ENCODE data around the gene GRPEL1.
"Not testable (repeated sequence)": the region's sequence is repeated elsewhere in the genome, so short reads cannot be mapped to it uniquely, and the experiment has no call there.

Gene GRPEL1

DNA sequence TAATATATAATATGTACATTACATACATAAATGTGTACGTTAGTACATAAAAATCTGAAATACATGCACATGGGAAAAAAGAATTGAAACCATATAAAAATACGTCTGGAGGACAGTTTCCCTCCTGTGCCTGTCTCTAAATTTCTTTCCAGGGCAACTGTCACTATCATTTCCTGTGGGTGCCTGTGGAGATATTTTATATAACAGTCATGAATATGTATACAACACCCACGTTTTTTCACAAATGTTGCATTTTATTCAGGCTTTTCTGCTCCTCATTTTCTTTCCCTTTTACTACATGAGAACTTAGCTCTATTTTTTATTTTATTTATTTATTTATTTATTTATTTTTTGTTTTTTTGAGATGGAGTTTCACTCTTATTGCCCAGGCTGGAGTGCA lies 24.2 kb upstream of the GRPEL1 start:
- no peak for DNase-seq (ENCODE audit: low read depth in 2 of 2)

DNA sequence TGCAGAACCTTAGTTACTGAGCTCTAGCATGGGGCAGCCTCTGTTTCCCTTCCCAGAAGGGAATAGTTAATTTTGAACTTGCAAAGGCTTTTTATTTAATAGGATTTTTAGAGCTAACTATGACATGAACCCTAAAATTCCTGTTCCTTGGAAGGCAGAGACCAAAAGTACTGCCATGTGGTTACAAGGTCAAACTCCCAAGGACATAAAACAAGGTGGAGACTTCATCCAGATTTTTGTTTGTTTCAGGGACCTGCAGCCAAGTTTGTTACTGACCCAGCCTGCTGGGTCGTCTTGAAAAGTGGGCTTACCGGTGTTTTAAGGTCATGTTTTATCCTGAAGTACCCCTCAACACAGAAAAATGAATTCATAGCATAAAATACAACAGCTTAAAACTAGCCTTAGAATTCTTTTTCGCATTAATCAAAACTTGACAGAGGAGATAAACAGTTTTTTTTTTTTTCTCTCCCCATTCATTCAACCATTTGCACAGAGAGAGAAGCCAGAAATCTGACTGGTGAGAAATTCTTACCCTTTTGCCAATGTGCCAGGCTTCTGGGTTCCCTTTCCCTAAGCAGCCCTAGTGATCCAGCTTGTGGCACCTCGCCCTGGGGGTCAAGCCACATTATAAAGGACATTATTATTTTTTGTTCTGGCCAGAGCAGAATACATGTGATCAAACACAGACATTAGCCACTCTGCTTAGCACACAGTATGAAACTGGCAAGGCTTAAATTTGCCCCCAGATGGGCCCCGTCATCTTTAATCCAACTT lies 21.5 kb upstream of the GRPEL1 start:
- DNase-seq (ENCODE audit: low read depth in 2 of 2) = no peak

DNA sequence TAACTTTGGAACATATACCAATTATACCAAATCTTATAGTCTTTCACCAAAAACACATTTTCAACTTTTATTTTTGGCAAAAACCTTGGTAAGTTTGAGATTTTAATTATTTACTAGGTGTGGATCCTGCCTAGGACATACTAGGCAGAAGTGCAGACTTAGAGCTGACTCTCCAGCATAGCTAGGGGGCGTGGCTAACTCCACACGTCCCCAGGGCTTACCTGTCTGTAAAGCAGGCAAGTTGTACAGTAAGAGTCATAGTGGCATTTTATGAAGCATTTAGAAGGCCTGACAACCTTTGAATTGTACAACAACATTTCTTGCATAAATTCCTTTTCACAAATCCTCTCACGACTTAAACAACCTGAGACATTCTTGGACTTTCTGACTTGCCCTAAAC lies 19.2 kb upstream of the GRPEL1 start:
- no peak for DNase-seq (ENCODE audit: low read depth in 2 of 2)

DNA sequence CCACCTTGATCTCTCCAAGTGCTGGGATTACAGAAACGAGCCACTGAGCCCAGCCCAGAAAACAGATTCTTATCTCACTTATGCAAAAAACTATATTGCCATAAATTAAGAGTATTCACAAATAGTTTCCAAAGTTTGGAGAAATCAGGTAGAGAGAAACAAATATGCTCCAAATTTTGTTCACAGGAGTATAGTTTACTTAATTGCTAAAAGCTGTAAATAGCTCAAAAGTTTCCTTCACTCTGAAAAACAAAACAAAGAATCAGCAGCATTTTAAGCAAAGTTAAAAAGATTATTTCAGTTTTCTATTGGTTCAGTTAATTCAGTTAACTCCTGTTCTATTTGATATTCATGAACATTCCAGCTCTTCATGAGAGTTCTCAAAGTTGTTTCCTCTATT lies 18.5 kb upstream of the GRPEL1 start:
- no peak for DNase-seq (ENCODE audit: low read depth in 2 of 2)

DNA sequence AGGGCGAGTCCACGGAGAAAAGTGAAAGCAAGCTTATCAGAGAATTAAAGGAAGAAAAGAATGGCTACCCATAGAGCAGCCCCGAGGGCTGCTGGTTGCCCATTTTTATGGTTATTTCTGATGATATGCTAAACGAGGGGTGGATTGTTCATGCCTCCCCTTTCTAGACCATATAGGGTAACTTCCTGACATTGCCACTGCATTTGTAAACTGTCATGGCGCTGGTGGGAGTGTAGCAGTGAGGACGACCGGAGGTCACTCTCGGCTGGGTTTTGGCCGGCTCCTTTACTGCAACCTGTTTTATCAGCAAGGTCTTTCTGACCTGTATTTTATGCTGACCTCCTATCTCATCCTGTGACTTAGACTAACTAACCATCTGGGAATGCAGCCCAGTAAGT lies 16.7 kb upstream of the GRPEL1 start:
- not testable (repeated sequence) for DNase-seq (ENCODE audit: low read depth in 2 of 2)

DNA sequence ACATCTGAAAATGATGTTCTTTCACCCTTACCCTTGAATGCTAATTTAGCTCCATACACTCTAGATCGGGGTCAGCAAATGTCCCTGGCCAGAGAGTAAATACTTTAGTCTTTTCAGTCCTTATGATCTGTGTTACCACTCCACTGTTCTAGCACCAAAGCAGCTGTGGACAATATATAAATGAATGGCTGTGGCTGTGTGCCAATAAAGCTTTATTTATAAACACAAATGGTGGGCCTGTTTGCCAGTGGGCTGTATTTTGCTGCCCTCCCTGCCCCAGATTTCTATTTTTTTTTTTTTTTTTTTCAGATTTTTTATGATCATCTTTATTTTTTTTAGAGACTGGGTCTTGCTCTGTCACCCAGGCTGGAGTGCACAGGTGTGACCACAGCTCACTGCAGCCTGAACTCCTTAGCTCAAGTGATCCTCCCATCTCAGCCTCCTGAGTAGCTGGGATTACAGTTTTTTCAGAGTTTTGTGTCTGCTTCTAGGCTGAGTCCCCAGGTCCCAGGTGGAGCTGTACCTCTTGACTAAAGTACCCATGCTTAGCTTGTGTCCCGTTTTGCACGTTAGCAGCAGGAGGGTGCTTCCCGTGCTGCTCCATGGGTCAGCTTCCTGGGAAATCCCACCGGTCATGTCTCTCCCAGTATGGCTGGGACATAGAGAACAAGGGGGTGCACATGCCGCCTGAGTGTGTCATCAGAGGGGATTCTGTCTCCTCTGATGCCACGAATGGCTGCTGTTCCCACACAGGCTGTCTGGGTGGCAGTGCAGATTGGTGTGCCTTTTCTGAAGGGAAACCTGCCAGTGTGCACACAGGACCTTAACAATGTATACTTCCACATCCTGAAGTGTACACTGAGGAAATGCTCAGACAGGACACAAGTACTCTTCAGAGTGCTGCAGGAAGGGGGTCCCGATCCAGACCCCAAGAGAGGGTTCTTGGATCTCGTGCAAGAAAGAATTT lies 16.0 kb upstream of the GRPEL1 start:
- DNase-seq (ENCODE audit: low read depth in 2 of 2) = no peak

DNA sequence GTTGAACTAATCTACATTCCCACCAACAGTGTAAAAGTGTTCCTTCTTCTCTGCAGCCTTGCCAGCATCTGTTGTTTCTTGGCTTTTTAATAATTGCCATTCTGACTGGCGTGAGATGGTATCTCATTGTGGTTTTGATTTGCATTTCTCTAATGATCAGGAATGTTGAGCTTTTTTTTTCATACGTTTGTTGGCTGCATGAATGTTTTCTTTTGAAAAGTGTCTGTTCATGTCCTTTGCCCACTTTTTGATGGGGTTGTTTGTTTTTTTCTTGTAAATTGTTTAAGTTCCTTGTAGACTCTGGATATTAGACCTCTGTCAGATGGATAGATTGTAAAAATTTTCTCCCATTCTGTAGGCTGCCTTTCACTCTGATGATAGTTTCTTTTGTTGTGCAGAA lies 12.0 kb upstream of the GRPEL1 start:
- DNase-seq (ENCODE audit: low read depth in 2 of 2) = not testable (repeated sequence)

DNA sequence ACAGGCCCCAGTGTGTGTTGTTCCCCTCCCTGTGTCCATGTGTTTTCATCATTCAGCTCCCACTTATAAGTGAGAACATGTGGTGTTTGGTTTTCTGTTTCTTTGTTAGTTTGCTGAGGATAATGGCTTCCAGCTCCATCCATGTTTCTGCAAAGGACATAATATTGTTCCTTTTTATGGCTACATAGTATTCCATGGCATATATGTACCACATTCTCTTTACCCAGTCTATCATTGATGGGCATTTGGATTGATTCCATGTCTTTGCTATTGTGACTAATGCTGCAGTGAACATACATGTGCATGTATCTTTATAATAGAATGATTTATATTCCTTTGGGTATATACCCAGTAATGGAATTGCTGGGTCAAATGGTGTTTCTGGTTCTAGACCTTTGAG lies 11.6 kb upstream of the GRPEL1 start:
- DNase-seq (ENCODE audit: low read depth in 2 of 2) = not testable (repeated sequence)

DNA sequence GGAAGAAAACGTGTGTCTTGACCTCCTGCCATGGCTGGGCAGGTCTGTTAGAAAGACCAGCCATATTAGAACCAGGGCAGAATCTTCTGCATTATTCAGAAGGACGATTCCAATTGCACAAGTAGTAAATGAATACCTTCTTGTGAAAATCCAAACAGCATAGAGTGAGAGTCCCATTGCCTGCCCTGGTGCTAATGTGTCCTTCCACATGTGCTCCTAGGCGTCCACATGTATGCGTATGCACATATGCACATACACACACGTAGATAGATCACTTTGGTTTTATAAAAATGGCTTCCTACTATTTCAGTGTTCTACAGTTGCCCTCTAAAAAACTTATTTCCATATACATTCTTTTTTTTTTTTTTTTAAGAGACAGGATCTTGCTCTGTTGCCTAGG lies 10.2 kb upstream of the GRPEL1 start:
- DNase-seq (ENCODE audit: low read depth in 2 of 2) = no peak

DNA sequence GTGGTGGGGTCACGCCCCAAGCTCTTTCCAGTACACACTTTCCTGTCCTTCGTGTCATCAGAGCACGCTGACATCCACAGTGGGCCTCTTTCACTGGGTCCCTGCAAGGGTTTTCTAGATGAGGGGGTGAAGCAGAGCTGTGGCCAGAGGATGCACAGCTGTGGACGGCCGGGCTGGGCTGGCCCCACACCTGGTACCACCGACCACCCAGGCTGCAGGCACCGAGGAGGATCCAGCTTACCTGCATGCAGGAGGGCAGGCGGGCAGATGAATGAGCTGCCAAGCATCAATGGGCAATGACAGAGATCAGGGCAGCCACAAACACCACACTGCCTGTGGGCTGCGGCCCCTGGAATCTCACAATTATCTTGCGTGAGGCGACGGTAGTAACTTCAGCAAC lies 9.5 kb upstream of the GRPEL1 start:
- DNase-seq (ENCODE audit: low read depth in 2 of 2) = no peak

DNA sequence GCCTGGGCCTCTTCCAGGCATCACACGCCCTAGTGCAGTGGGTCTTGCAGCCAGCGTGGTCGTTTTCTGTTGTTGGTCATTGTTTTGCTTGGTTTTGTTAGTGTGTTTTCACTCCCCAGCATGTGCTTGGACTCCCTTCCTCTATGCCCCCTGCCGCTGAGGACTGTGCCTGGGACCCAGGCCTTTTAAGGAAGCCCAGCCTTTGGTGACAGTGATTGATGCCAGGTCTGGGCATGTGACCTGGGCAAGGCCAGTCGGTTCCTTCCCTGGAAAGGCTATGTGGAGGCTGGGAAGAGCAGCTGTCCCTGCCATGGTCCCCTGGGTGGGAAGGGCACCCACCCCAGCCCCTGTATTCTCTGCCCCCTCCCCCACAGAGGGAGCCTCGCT lies 8.8 kb upstream of the GRPEL1 start:
- no peak for DNase-seq (ENCODE audit: low read depth in 2 of 2)

DNA sequence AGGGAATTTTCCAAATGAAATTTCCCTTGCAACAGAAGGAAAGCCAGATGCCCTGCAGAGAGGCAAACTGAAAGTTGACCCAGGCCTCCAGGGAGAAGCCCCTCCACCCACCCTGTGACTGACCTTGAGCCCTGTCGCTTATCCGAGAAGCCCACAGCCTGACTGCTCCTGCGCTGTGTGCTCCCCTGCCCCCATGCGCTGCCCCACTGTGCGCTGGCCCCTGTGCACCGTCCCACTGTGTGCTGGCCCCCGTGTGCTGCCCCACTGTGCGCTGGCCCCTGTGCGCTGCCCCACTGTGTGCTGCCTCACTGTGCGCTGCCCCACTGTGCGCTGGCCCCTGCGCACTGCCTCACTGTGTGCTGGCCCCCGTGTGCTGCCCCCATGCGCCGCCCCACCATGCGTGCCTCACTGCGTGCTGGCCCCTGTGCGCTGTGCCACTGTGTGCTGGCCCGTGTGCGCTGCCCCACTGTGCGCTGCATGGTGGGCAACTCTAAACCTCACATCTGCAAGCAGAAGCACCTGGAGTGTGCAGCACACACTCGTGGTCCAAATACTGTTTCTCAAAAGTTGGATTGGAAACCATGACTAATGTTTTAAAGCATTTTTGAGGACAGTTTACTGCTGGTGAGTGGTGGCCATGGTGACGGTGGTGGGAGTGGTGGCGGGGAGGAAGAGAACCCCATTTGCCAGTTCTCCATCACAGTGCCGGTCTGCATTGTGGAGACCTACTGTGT lies 8.3 kb upstream of the GRPEL1 start:
- no peak for DNase-seq (ENCODE audit: low read depth in 2 of 2)

DNA sequence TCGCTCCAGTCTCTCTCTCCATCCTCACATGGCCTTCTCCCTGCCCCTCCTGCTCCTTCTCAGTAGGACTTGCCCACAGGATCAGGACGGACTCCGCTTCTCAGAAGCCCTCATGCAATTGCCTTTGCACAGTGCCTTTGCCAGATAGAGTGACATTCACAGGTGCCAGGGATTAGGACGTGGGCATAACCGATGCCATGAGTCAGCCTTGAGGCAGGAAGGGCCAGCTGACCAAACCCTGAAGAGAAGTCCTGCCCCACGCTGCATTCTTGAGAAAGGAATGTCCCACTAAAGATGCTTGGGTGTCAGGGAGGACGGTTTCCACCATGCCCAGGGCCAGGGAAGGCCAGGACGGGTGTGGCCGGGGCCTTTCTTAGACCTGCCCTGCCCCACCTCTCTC lies 6.6 kb upstream of the GRPEL1 start:
- no peak for DNase-seq (ENCODE audit: low read depth in 2 of 2)

DNA sequence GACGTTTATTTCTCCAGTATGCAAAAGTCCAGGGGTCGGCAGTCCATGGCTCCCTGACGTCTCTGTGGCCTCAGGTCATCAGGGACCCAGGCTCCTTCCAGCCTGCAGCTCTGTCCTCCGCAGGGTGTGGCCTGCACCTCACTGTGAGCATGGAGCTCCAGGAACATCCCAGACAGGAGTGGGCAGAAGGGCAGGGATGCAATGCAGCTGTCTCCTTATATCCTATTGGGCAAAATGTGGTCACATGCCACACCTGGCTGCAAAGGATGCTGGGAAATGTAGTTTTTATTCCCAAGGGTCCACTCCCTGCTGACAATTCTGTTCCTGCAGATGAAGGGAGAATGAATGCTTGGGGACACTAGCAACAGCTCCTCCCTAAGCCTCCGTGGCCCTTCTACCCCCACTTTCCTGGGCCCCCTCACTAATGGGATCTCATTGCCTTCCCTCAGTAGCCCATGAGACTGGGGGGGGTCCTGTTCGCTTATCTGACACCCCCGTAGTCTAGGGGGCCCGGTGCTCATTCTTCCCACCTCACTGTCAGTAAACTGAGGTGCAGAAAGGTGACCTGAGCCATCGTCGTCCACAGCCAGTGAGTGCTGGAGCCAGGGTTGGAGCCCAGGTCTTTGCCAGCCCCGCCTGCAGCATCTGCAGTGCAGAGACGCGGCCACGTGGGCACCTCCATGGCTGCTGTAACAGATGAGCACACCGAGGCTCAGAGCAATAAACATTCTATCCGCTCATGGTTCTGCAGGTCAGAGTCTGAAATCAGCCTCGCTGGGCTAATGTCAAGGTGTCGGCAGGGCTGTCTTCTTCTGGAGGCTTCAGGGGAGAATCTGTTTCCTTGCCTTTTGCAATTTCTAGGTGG lies 5.9 kb upstream of the GRPEL1 start:
- DNase-seq (ENCODE audit: low read depth in 2 of 2) = peak; percentile 14 to 16

DNA sequence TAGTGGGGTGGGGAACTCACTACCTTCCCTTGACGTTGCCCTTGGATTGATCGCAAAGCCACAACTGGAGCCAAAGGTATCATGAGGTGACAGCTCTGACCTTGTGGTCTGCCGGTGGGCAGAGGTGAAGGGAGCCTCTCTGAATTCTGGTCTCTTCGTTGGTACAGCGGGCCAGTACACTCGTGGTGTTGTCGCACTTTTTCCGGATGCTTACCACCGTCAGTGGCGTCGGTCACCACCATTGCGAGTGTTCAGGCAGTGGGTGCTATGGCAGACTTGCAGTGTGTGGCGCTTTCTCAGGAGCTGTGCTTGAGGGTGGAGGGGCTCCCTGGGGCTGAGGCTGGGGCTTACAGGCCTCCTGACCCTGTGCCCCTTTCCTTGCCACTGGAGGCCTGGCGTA lies 5.2 kb upstream of the GRPEL1 start:
- no peak for DNase-seq (ENCODE audit: low read depth in 2 of 2)

DNA sequence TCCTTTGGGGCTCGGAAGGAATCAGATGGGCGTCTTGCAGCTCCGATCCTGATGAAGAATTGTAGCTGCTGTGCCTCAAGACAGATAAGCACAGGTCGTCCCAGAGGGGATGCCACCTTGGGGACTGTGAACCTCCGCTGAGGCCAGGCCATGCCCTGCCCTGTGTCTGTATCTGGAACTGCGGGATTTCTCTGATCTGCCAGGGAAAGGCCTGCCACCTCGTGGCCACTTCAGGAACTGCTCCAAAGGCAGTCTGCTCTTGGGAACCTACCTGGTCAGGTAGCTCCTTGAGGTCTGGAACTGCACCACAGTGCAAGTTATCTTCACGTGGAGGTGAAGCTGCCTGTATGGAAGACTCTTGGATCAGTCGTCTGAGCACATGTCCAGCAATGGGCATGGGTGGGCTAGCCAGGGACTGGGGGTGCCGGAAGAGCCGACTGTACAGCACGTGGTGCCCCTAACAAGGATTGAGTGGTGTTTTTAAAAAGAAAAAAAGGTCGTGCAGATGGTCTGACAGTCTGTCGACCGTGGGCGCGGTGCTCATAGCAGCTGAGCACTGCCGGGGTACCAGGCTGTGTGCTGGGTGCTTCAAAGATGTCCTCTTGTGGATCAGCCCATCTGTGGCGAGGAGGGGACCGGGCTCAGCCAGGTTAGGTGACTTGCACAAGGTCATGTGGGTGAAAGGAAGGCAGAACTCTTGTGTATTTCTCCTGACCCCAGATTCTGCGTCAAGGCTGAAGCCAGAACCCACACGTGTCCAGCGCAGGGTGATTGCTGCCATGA lies 3.1 kb upstream of the GRPEL1 start:
- peak; percentile 13 to 24 for DNase-seq (ENCODE audit: low read depth in 2 of 2)

DNA sequence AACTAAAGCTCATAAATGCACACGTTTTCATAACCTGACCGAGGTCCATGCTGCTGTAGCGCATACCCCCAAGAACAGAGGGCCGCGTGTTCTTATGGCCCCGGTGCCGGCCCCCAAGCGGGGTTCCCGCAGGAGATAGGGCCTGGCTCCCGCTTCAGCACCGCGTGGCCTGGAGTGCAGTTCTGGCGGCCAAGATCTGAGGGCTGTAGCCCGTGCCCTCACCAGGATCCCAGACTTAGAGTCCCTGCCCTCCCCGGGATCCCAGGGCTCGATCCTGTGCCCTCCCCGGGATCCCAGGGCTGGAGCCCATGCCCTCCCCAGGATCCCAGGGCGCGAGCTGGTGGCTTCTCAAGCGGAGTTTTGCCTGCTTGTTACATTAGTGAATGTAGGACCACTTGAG lies 1.0 kb upstream of the GRPEL1 start:
- no peak for DNase-seq (ENCODE audit: low read depth in 2 of 2)

DNA sequence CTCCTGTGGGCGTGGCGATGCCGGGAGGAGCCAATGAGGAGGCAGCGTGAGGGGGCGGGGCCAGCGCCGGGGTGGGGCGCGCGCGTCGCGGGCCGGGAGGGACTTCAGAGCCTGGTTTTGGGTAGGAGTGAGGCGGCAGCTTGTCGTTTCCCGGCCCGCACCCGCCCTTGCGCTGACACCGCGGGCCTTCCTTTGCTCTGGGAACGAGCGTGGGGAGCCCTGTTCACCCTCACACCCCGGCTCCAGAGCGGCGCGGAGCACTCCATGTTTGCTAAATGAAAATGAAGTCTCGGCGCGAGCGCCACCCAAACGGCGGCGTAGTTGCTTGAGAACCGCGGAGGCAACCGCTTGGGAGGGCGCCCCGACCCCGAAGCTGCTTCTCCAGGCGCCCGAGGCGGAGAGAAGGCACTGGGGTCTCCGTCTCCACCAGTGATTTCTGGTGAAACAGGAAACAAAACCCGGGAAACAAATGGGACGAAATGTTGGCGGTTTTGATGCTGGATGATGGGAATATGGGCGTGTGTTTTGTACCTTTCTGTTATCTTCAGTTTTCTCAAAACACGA lies 497 bp upstream of the GRPEL1 start:
- DNase-seq (ENCODE audit: low read depth in 2 of 2) = peak in 1 of 2 experiments; percentile 11

DNA sequence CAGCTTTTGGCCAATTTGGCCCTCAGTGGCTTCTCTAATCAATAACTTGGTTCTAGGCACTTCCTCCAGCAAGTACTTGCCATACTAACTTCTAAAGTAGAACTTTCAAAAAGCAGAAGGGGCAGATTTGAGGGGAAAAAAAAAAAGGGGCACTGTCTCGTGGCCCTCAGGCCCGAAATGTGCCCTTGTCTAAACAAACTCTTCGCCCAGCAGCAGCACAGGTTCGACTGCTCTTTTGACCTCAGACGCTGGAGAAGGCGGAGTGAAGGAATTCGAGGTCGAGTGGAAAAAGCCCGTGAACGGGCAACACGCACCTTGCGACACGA lies 775 bp downstream of the GRPEL1 start:
- no peak for DNase-seq (ENCODE audit: low read depth in 2 of 2)

DNA sequence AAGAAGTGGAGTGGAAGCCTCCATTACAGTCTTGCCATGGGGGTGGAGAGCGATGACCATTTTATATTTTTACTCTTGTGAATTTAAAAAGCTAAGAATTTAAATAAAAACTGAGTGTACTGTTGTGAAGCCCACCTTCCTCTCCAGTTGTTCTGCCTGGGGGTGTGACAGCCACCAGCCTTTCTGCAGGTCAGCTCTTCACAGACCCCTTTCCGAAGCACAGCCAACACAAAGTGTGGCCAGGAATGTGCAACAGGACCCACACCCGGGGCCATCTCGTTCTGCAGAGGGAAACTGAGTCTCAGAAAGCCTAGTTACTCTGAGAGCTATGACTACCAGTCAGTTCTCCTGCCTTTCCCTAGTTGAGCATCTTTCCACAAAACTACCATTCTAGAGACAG lies 1.4 kb downstream of the GRPEL1 start:
- DNase-seq (ENCODE audit: low read depth in 2 of 2) = no peak
